Activated T-helper 2 cell treated with anti-CD3 and anti-CD28 coated beads, Interferon-gamma antibody, Interleukin-2, Interleukin-4, amounts not matched to agents 10 μg/mL and 5 μg/mL and 100 μg/mL, durations not matched to agents 14 hours and 24 hours and 36 hours (primary cell): ENCODE data around the gene ANKS1B. TPM values are rescaled to one million over a fixed set of nuclear protein-coding genes. Genes with fewer than 3 reads are reported as not detected.
A peak's percentile ranks its signal among the peaks of the same experiment; 100 is the strongest.

Experiments
- DNase-seq: peaks from one replicate; pipeline ENCODE4 v3.0.0; 2021; ENCODE audit warnings: low spot score
- H3K27ac Mint-ChIP-seq: one replicate; pipeline ENCODE4 v1.8.0; 2021; ENCODE audit warnings: mixed read lengths
- H3K27me3 Mint-ChIP-seq: one replicate; pipeline ENCODE4 v1.8.0; 2021; ENCODE audit warnings: low read depth, mixed read lengths
- H3K36me3 Mint-ChIP-seq: one replicate; pipeline ENCODE4 v1.8.0; 2021; ENCODE audit warnings: low read depth, mixed read lengths
- H3K4me1 Mint-ChIP-seq: one replicate; pipeline ENCODE4 v1.8.0; 2021; ENCODE audit warnings: low read depth, mixed read lengths
- H3K4me3 Mint-ChIP-seq: one replicate; pipeline ENCODE4 v1.8.0; 2021; ENCODE audit warnings: low read depth, mild to moderate bottlenecking, moderate library complexity, mixed read lengths
- H3K9me3 Mint-ChIP-seq: one replicate; pipeline ENCODE4 v1.8.0; 2021; ENCODE audit warnings: mixed read lengths
- intact Hi-C: fragments of 100-400 bp; cut with micrococcal nuclease; formaldehyde crosslinking; loops from one replicate; pipeline ENCODE4 v1.15.1; 2023
- total RNA-seq: library from RNA; stranded (reverse); gene quantifications from 2 replicates; pipeline ENCODE4 v1.2.3, GENCODE V29; 2022

Gene ANKS1B
- total RNA-seq, 1 donor from 2014 or later: 1.0 TPM

DNA sequence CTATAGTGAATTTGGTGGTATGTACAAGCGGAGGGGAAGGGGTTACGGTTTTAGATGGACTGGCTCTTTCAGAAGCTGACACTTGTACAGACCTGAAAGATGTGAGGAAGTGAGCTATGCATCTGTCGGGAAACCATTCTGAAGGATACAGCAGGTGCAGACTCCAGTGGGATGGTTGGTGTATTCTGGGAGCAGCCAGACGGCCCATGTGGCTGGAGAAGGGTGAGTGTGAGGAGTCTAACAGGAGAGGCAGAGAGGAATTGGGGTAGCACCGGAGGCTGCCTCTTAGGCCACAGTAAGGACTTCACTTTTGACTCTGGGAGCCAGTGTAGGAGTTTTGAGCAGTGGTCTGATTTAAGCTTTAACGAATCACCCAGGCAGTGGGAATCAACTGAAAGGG lies 1248.9 kb downstream of the ANKS1B start:
- intact Hi-C loops: no loop called here
- H3K4me3 Mint-ChIP-seq: no peak overlapping the region
- H3K27ac Mint-ChIP-seq: peak overlapping the region; percentile 9
- peaks cover 44% of the 10 kb centered on the region for H3K4me1 Mint-ChIP-seq
- H3K9me3 Mint-ChIP-seq: no peaks in the 10 kb centered on the region
- no peak for DNase-seq
- peaks cover 28% of the 10 kb centered on the region for H3K36me3 Mint-ChIP-seq
- H3K27me3 Mint-ChIP-seq: no peaks in the 10 kb centered on the region

DNA sequence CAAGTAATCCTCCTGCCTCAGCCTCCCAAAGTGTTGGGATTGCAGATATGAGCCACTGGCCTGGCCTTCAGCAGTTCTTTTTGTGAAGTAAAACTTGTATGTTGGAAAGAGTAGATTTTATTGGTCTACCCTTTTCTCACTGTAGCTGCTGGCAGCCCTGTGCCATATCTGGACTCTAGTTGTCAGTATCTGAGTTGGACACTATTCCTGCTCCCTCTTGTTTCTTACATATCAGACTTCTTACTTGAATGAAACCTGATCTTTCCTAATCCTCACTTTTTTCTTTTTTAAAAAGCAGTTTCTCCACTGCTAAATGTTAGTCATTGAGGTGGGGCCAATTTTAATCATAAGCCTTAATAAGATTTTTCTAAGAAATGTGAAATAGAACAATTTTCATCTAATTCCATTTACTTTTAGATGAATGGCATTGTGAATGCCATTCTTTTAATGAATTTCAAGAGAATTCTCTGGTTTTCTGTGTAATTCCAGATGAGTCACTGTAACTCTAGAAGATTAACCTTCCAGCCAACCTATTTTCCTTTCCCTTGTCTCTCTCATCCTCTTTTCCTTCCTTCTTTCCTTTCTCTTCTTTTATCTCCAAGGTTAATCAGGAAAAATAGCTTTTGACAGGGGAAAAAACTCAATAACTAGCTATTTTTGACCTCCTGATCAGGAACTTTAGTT lies 1250.9 kb downstream of the ANKS1B start:
- intact Hi-C loops: no loop called here
- Mint-ChIP-seq H3K4me1 (peaks cover 26% of the 10 kb centered on the region), H3K27me3 (no peaks in the 10 kb centered on the region), H3K9me3 (no peaks in the 10 kb centered on the region), H3K4me3 (no peak overlapping the region), H3K36me3 (peaks cover 30% of the 10 kb centered on the region), H3K27ac (no peak overlapping the region)
- DNase-seq: no peak

DNA sequence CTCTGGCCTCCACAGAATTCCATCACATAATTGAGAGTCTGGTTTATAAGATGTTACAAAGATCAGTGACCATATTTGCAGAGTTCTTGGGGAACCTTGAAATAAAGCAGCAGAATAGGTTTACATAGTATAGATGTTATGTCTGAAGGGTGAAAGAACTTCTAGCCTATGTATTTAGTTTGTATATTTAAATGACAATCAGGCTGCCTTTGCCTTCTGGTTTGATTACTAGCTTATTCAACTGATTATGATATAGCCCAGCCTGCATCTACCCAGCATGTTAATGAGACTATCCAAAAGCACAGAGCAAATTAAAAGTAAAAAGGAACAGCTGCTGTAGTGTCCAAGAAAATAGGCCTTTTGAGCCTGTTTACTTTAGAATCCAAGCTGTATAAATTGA lies 1254.3 kb downstream of the ANKS1B start:
- H3K36me3 Mint-ChIP-seq: peaks cover 47% of the 10 kb centered on the region
- H3K4me1 Mint-ChIP-seq: peaks cover 8% of the 10 kb centered on the region
- intact Hi-C loops: no loop called here
- no peak overlapping the region for H3K27ac Mint-ChIP-seq
- H3K4me3 Mint-ChIP-seq: no peak overlapping the region
- no peaks in the 10 kb centered on the region for H3K9me3 Mint-ChIP-seq
- H3K27me3 Mint-ChIP-seq: no peaks in the 10 kb centered on the region
- no peak for DNase-seq

DNA sequence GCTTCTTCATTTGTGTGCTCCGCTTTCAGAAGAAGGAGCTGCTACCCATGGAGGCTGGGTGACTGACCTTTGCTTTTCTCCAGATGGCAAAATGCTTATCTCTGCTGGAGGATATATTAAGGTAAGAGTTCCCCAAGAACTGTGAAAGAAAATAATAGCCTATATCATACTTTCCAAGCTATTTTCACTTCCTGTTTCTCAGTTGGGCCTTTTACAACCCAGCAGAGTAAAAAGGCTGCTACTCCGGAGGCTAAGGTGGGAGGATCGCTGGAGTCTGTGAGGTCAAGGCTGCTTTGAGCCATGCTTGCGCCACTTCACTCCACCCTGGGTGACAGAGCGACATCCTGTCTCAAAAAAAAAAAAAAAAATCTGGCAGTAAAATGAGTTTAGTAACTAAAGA lies 1257.5 kb downstream of the ANKS1B start:
- Mint-ChIP-seq H3K27me3 (no peaks in the 10 kb centered on the region), H3K9me3 (no peaks in the 10 kb centered on the region), H3K27ac (no peak overlapping the region), H3K4me3 (no peak overlapping the region), H3K4me1 (peaks cover 19% of the 10 kb centered on the region), H3K36me3 (peaks cover 42% of the 10 kb centered on the region)
- intact Hi-C loops: loop anchor here (5.0 kb wide), 1 partner anchor 70 kb away; no protein-coding TSS in a partner anchor
- no peak for DNase-seq

DNA sequence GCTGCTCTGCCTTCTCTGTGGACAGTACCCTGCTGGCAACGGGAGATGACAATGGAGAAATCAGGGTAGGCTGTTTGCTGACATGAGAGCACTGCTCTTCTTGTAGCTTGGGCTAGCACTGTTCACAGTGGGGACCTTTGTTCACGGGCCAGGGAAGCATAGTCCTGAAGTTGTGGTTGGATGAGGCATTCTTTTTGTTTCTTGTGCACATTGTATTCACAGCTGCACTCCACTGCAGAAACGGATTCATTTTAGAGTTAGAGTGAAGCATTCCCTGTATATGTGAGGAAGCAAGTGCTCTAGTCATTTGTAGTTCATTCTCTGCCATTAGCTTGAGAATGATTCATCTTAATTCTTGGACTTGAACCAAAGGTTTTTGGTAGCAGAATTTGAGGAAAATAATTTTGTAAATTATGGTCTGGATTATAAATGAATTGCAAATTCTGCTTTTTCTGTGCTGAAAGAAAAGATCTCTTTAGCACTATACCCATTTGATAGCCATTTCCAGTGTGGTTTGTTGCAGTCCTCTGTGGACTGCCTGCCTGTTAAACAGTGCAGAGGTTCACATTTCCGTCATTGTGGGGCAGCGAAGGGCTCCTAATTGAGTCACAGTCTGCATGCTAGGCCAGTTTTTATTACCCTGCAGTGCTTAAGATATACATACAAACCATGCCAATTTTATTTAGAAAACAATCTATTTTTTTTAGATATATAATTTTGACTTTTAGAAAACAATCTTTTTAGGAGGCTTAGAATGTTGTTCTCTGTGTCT lies 1259.1 kb downstream of the ANKS1B start:
- H3K4me3 Mint-ChIP-seq: no peak overlapping the region
- H3K9me3 Mint-ChIP-seq: no peaks in the 10 kb centered on the region
- H3K27me3 Mint-ChIP-seq: no peaks in the 10 kb centered on the region
- peak overlapping the region; percentile 67 for H3K27ac Mint-ChIP-seq
- intact Hi-C loops: loop anchor here (1.0 to 5.0 kb wide), 3 partner anchors 18 to 273 kb away; no protein-coding TSS in a partner anchor
- H3K36me3 Mint-ChIP-seq: peaks cover 36% of the 10 kb centered on the region
- peak; percentile 34 for DNase-seq
- H3K4me1 Mint-ChIP-seq: peaks cover 19% of the 10 kb centered on the region

DNA sequence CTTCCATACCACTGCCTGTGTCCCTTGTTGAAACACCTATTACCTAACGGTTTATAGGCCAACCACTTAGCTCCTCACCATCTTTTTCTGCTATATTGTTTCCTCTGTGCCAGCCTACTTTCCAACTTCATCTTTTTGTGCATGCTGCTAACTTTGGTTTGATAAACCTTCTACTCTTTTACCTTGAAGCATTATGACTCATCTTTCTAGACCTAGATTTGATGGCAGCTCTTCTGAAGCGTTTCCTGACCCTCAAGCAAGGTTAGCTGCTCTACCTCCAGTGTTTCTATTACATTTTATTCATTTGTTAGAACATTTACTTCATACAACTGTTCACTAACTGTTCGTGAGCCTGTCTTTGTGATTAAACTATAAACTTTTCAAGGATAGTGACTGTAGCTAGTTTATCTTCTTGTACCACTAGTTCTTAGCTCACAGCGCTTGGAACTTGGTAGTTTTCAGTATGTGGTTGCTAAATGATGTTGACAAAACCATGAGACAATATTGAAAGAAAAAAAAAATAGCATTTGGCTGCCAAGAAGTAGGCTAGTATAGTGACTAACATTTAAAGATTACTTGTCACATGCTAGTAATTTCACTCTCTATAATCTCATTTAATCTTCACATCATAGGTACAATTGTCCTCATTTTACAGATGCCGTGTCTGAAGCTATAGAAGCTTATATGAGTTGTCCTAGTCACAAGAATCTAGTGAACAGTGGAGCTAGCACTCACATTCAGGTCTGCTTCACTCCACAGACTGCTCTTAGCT lies 1260.2 kb downstream of the ANKS1B start:
- intact Hi-C loops: loop anchor here (1.0 to 5.0 kb wide), 2 partner anchors 73 to 274 kb away; no protein-coding TSS in a partner anchor
- DNase-seq: no peak
- no peak overlapping the region for H3K4me3 Mint-ChIP-seq
- H3K4me1 Mint-ChIP-seq: peaks cover 19% of the 10 kb centered on the region
- no peaks in the 10 kb centered on the region for H3K9me3 Mint-ChIP-seq
- H3K27ac Mint-ChIP-seq: peak overlapping the region; percentile 67
- peaks cover 36% of the 10 kb centered on the region for H3K36me3 Mint-ChIP-seq
- H3K27me3 Mint-ChIP-seq: no peaks in the 10 kb centered on the region

DNA sequence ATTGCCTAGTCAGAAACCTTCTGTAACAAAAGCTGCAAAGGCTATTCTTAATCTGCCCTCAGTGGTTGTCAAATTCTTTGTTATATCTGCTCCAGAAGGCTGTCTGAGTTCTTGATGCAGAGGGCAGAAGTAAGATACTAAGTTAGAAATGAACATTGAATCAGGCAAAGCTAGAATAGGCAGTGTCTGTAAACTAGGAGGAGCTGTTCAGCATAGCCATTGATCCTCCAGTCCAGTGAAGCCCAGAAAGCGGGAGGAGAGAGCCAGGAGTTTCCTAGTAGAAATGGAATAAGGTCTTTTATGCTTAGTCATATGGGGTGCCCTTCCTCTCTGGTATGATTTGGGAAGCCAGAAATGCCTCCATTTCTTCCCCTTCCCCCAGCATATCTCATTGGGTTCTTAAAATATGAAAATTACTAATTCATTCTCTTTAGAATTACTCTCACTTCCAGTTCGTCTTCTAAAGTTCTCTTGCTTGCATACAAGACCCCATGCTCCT lies 1263.5 kb downstream of the ANKS1B start:
- intact Hi-C loops: no loop called here
- Mint-ChIP-seq H3K27me3 (no peaks in the 10 kb centered on the region), H3K9me3 (no peaks in the 10 kb centered on the region), H3K4me3 (no peak overlapping the region), H3K4me1 (peaks cover 18% of the 10 kb centered on the region), H3K27ac (no peak overlapping the region), H3K36me3 (peaks cover 36% of the 10 kb centered on the region)
- no peak for DNase-seq

DNA sequence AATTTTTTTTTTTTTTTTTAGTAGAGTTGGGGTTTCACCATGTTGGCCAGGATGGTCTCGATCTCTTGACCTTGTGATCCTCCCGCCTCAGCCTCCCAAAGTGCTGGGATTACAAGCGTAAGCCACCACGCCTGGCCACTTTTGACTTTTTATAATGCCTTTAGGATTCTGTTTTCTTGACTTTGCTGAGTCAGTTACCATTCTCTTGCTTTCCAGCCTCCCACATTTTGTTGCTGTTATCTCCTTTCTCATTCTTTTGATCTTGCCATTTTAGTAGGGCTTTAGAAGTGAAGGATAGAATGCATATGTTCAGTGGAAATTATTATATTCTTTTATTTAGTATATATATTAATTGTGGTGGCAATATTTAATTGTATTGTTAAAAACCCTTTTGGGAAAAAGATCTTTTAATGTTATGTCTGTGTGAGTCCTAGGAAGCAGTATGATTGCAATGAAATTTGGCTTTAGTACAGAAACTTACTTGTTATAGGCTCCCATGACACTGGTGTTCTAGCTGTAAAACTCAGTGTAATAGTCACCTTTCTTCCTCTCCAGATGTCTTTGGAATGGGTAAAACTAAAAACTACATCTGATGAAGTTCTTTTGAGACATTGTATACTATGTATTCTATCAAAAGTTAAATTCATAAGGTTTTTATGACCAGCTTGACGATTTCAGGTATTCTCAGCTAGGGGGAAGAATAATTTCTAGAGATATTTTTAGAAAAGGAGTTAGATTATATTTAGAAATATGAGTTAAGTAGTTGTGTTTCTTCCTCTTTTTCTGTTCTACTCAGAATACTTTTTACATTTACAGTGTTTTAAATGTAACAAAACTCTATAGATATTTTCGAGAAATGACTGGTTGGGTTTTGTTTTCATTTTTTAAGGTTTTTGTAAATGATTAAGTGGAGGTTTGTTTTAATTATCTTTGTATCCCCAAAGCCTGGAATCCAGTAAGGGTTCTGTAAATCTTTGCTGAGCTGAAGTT lies 1264.9 kb downstream of the ANKS1B start:
- Mint-ChIP-seq H3K4me1 (peaks cover 6% of the 10 kb centered on the region), H3K27ac (no peak overlapping the region)
- intact Hi-C loops: no loop called here

DNA sequence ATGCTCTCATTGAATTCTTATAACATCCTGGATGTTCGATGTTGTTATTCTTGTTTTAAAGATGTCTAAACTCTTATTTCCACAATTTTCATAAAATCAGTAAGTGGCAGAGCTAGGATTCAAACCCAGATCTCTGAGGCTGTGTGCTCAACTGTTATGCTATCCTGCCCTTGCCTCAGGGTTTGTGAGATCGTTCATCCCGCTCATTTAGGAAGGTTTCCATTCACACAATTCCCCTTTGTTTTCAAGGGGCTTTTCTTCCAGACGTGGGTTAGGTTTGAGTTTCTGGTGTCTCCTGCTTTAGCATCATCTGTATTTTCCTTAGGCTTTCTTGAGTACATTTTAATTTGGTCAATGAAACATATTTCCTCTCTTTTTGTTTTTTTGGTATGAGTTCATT lies 1270.3 kb downstream of the ANKS1B start:
- no peaks in the 10 kb centered on the region for H3K27me3 Mint-ChIP-seq
- intact Hi-C loops: no loop called here
- H3K36me3 Mint-ChIP-seq: peaks cover 41% of the 10 kb centered on the region
- no peak overlapping the region for H3K4me3 Mint-ChIP-seq
- H3K9me3 Mint-ChIP-seq: no peaks in the 10 kb centered on the region
- no peak overlapping the region for H3K27ac Mint-ChIP-seq
- H3K4me1 Mint-ChIP-seq: no peaks in the 10 kb centered on the region
- DNase-seq: no peak

More for the DNA sequence above, 1264.9 kb downstream of the ANKS1B start:
- peaks cover 33% of the 10 kb centered on the region for H3K36me3 Mint-ChIP-seq
- no peaks in the 10 kb centered on the region for H3K9me3 Mint-ChIP-seq
- no peak overlapping the region for H3K4me3 Mint-ChIP-seq
- DNase-seq: no peak
- no peaks in the 10 kb centered on the region for H3K27me3 Mint-ChIP-seq

DNA sequence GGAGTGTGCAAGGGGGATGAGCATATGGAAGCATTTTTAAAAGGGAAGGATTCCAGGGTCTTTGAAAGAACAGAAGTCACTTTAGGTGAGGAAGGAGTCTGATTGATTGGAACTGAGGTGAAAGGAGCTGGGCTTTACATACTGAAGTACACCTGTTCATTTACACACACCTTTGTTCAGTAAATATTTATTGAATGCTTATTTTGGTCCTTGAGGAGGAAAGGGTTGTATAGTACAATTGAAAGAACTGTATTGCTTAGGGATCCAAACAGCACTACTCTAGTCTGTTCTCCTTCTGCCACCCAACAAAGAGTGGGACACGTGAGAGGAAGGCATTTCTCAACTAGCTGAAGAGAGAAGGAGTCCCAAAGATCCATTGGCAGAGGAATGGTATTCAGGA lies 1275.7 kb downstream of the ANKS1B start:
- H3K36me3 Mint-ChIP-seq: peaks cover 31% of the 10 kb centered on the region
- no peak overlapping the region for H3K27ac Mint-ChIP-seq
- H3K9me3 Mint-ChIP-seq: no peaks in the 10 kb centered on the region
- DNase-seq: no peak
- intact Hi-C loops: no loop called here
- H3K4me1 Mint-ChIP-seq: peaks cover 2% of the 10 kb centered on the region
- no peaks in the 10 kb centered on the region for H3K27me3 Mint-ChIP-seq
- no peak overlapping the region for H3K4me3 Mint-ChIP-seq

DNA sequence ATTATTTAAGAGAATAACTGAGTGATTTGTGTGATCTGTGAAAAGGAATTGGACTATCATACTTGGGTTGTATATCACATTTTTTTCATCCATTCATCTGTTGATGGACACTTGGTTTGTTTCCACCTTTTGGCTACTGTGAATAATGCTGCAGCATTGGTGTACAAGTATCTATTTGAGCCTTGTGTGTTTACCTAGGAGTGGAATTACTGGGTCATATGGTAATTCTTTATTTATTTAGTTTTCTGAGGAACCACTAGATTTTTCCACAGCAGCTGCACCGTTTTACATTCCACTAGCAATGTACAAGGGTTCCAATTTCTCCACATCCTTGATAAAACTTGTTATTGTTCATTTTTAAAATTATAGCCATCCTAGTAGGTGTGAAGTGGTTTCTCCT lies 1283.6 kb downstream of the ANKS1B start:
- H3K27me3 Mint-ChIP-seq: no peaks in the 10 kb centered on the region
- no peak for DNase-seq
- no peak overlapping the region for H3K27ac Mint-ChIP-seq
- peaks cover 8% of the 10 kb centered on the region for H3K4me1 Mint-ChIP-seq
- peaks cover 32% of the 10 kb centered on the region for H3K36me3 Mint-ChIP-seq
- no peaks in the 10 kb centered on the region for H3K9me3 Mint-ChIP-seq
- no peak overlapping the region for H3K4me3 Mint-ChIP-seq
- intact Hi-C loops: no loop called here

DNA sequence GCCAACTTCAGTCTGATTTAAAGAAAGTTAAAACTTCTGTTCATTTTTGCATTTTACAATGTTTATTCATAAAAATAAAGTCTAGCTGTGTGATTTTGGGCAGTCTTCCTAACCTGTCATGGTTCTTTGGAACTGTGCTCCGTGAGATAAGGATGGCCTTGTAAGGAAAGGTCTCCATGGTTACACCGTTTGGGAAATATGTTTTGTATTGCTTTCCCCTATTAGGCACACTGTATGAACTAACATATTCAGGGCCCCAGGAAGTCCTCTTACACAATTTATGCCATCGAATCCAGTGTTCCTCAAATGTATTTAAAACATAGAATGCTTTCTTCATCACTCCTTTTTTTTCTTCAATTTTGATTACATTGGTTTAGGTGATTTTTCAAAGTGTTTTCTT lies 1285.2 kb downstream of the ANKS1B start:
- Mint-ChIP-seq H3K4me1 (peaks cover 9% of the 10 kb centered on the region), H3K4me3 (no peak overlapping the region), H3K27me3 (no peaks in the 10 kb centered on the region), H3K9me3 (no peaks in the 10 kb centered on the region), H3K36me3 (peaks cover 41% of the 10 kb centered on the region), H3K27ac (no peak overlapping the region)
- no peak for DNase-seq
- intact Hi-C loops: loop anchor here (1.0 to 2.0 kb wide), 2 partner anchors 43 to 299 kb away; no protein-coding TSS in a partner anchor
